ENCODE measurements around the gene FAM170B. TPM values are rescaled to one million over a fixed set of nuclear protein-coding genes. Genes with fewer than 3 reads are reported as not detected.
A peak's percentile ranks its signal among the peaks of the same experiment; 100 is the strongest.

Gene FAM170B
- total and polyA plus RNA-seq, 9 of the 15 experiments (the other 6 are each of a cell fraction or from before 2014, with no cell fraction given): 0.11 to 0.21 TPM; not detected in 7

DNA sequence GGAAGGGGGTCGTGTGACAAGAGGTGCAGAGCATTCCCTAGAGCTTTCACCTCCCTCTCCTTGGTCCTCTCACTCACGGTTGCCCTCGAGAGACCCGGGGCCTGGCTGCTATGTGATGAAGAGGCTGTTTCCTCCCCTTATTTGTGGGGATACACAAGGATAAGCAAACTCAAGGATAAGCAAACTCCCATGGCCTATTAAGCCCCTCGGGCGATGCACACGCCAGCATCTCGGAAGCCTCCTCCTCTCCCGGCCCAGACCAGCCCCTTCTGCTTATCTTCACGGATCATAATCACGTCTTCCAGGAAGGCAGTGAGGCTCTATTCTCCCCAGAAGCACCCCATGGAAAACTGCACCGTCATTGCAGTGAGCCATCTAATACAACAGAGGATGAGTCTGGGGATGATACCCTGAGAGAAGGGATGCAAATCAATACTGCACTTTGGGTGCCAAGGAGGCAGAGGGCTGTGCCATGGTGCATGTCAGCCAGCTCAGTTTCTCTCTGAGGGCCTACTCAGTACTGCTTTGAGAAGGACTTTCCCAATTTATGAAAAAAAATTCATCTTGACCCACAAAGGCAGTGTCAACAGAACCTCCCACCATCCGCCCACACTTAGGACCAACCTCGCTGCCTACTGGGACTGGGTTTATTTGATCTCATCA is 32.1 kb upstream of the FAM170B start (continued):
- TF ChIP-seq, protein P1, sequence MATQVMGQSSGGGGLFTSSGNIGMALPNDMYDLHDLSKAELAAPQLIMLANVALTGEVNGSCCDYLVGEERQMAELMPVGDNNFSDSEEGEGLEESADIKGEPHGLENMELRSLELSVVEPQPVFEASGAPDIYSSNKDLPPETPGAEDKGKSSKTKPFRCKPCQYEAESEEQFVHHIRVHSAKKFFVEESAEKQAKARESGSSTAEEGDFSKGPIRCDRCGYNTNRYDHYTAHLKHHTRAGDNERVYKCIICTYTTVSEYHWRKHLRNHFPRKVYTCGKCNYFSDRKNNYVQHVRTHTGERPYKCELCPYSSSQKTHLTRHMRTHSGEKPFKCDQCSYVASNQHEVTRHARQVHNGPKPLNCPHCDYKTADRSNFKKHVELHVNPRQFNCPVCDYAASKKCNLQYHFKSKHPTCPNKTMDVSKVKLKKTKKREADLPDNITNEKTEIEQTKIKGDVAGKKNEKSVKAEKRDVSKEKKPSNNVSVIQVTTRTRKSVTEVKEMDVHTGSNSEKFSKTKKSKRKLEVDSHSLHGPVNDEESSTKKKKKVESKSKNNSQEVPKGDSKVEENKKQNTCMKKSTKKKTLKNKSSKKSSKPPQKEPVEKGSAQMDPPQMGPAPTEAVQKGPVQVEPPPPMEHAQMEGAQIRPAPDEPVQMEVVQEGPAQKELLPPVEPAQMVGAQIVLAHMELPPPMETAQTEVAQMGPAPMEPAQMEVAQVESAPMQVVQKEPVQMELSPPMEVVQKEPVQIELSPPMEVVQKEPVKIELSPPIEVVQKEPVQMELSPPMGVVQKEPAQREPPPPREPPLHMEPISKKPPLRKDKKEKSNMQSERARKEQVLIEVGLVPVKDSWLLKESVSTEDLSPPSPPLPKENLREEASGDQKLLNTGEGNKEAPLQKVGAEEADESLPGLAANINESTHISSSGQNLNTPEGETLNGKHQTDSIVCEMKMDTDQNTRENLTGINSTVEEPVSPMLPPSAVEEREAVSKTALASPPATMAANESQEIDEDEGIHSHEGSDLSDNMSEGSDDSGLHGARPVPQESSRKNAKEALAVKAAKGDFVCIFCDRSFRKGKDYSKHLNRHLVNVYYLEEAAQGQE (IDR thresholded peaks at IDR 0.05; ENCODE audit: borderline replicate concordance): peak; percentile 70; the same call in 1 of the 2 replicates
- TF ChIP-seq, protein P1 (CRISPR knock-in tag; IDR thresholded peaks at IDR 0.05; ENCODE audit: low read depth): 0 out of 2 replicates have a peak, but pooled peaks have one; percentile 56
- TF ChIP-seq GABPB2 (CRISPR knock-in tag; conservative IDR thresholded peaks at IDR 0.05): 0 out of 2 replicates have a peak, but pooled peaks have one; percentile 16
- TF ChIP-seq STAT5B (CRISPR knock-in tag; IDR thresholded peaks at IDR 0.05): no peak
- TF ChIP-seq E2F3 (CRISPR knock-in tag; IDR thresholded peaks at IDR 0.05): no peak; the same call in 1 of the 2 replicates
- TF ChIP-seq, protein P2, sequence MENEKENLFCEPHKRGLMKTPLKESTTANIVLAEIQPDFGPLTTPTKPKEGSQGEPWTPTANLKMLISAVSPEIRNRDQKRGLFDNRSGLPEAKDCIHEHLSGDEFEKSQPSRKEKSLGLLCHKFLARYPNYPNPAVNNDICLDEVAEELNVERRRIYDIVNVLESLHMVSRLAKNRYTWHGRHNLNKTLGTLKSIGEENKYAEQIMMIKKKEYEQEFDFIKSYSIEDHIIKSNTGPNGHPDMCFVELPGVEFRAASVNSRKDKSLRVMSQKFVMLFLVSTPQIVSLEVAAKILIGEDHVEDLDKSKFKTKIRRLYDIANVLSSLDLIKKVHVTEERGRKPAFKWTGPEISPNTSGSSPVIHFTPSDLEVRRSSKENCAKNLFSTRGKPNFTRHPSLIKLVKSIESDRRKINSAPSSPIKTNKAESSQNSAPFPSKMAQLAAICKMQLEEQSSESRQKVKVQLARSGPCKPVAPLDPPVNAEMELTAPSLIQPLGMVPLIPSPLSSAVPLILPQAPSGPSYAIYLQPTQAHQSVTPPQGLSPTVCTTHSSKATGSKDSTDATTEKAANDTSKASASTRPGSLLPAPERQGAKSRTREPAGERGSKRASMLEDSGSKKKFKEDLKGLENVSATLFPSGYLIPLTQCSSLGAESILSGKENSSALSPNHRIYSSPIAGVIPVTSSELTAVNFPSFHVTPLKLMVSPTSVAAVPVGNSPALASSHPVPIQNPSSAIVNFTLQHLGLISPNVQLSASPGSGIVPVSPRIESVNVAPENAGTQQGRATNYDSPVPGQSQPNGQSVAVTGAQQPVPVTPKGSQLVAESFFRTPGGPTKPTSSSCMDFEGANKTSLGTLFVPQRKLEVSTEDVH (IDR thresholded peaks at IDR 0.05; ENCODE audit: low read depth, partially characterized antibody): peak; percentile 19
- no peak for TF ChIP-seq ZFX (CRISPR knock-in tag; IDR thresholded peaks at IDR 0.05)
- TF ChIP-seq, protein P3, sequence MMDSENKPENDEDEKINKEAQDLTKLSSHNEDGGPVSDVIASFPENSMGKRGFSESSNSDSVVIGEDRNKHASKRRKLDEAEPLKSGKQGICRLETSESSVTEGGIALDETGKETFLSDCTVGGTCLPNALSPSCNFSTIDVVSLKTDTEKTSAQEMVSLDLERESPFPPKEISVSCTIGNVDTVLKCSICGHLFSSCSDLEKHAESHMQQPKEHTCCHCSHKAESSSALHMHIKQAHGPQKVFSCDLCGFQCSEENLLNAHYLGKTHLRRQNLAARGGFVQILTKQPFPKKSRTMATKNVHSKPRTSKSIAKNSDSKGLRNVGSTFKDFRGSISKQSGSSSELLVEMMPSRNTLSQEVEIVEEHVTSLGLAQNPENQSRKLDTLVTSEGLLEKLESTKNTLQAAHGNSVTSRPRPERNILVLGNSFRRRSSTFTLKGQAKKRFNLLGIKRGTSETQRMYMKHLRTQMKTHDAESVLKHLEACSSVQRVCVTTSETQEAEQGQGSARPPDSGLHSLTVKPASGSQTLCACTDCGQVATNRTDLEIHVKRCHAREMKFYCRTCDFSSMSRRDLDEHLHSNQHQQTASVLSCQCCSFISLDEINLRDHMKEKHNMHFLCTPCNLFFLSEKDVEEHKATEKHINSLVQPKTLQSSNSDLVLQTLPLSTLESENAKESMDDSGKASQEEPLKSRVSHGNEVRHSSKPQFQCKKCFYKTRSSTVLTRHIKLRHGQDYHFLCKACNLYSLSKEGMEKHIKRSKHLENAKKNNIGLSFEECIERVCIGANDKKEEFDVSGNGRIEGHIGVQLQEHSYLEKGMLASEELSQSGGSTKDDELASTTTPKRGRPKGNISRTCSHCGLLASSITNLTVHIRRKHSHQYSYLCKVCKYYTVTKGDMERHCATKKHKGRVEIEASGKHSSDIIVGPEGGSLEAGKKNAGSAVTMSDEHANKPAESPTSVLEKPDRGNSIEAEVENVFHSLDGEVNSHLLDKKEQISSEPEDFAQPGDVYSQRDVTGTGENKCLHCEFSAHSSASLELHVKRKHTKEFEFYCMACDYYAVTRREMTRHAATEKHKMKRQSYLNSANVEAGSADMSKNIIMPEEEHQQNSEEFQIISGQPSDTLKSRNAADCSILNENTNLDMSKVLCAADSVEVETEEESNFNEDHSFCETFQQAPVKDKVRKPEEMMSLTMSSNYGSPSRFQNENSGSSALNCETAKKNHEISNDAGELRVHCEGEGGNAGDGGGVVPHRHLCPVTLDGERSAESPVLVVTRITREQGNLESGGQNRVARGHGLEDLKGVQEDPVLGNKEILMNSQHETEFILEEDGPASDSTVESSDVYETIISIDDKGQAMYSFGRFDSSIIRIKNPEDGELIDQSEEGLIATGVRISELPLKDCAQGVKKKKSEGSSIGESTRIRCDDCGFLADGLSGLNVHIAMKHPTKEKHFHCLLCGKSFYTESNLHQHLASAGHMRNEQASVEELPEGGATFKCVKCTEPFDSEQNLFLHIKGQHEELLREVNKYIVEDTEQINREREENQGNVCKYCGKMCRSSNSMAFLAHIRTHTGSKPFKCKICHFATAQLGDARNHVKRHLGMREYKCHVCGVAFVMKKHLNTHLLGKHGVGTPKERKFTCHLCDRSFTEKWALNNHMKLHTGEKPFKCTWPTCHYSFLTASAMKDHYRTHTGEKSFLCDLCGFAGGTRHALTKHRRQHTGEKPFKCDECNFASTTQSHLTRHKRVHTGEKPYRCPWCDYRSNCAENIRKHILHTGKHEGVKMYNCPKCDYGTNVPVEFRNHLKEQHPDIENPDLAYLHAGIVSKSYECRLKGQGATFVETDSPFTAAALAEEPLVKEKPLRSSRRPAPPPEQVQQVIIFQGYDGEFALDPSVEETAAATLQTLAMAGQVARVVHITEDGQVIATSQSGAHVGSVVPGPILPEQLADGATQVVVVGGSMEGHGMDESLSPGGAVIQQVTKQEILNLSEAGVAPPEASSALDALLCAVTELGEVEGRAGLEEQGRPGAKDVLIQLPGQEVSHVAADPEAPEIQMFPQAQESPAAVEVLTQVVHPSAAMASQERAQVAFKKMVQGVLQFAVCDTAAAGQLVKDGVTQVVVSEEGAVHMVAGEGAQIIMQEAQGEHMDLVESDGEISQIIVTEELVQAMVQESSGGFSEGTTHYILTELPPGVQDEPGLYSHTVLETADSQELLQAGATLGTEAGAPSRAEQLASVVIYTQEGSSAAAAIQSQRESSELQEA (IDR thresholded peaks at IDR 0.05; ENCODE audit: low read depth): no peak

All from K562 (cell line).